NCI-H1436 treated with DMSO at 0.1 percent for 48 hours (cell line): Measurements from ENCODE around the gene STUM.

ENCODE experiments used
- DNase-seq: peaks from one replicate; lab custom pipeline; 2025; lab: John Stamatoyannopoulos, UW

STUM gene

DNA sequence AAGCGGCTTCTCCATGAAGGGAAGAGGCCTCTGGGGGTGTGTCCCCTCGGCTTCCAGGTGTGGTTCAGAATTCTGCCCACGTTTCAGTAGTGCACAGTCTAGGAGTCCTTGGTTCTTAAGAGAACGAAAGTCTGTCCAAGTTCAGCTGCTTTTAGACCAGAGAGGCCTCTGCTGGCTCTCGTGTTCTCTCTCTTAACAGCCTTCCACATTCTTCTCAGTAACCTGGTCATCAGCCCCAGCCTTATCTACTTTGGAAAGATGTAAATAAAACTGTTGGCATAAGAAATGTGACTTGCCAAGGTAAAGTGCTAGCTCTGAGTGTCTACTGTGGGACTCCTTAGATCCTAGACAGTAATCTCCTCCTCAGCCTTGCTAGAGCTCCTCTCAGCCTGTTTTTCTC, 15.3 kb upstream of the STUM start:
- DNase-seq: no peak

DNA sequence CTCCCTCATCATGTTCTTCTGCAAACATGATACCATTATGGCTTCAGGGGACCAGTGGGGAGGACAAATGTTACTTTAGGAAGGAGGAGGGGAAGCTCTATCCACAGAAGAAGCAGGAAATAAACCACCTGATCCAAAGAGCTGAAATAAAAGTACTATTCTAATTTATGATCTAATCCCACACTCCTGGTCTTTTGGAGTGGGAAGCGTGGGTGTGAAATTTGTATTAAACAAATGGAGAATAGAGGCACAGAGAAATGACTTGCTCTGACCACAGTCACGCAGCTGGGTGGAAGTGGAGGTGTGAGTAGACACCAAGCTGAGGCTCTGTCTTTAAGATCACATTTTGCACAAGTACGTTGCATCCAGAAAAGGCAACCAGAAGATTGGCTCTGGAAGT, 14.5 kb upstream of the STUM start:
- no peak for DNase-seq

DNA sequence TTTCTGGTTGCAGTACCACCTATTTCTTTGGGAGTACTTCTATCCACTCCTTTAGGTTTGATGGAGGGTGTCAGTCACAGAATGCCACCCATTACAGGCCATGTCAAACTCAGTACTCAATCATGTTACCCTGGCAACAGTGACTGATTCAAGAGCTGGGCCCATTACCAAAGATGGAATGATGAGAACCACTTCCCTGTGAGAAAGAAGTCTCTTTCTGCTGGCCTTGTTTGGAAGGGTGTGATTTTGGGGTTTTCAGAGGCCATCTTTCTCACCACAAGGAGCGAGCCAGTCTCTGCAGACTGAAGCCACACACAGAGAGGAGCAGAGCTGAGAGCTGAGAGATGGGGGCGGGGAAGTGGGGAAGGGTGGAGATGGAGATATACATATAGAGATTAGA, 13.9 kb upstream of the STUM start:
- DNase-seq: no peak

DNA sequence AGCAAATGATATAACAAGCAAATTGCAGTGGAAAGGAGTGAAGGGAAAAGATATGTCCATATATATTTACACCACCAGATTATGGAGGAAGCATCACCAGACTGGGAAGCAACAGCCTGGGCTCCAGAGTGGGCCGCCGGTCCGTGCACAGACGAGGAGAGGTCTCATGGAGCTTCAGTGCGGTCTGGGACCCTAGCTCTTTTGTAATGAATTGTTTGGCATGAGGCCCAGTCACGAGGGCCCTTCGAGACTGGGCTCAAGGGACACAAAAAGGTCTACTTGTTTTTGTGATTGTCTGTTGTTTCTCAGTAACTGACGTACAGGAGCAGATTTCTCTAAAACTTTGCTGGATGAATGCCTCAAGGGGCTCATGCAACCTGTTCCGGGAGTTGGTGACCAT, 12.9 kb upstream of the STUM start:
- no peak for DNase-seq

DNA sequence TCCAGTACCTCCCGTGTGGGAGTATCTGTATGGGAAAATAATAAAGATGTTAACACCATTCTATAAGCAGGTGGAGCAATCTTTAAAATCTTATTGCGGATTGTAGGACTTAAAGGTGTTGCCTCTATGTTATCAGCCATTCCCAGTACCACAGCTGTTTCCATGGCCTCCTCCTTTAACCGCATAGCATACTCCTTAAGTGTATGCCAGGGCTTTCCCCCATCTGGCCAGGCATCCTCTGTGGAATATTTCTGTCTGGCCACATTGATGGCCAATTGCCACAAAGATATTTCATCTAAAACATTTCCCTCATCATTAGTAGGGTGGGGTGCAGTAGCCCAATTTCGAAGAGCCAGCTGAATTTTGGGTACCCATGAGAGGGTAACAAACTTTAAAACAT, 7.3 kb upstream of the STUM start:
- DNase-seq: no peak

DNA sequence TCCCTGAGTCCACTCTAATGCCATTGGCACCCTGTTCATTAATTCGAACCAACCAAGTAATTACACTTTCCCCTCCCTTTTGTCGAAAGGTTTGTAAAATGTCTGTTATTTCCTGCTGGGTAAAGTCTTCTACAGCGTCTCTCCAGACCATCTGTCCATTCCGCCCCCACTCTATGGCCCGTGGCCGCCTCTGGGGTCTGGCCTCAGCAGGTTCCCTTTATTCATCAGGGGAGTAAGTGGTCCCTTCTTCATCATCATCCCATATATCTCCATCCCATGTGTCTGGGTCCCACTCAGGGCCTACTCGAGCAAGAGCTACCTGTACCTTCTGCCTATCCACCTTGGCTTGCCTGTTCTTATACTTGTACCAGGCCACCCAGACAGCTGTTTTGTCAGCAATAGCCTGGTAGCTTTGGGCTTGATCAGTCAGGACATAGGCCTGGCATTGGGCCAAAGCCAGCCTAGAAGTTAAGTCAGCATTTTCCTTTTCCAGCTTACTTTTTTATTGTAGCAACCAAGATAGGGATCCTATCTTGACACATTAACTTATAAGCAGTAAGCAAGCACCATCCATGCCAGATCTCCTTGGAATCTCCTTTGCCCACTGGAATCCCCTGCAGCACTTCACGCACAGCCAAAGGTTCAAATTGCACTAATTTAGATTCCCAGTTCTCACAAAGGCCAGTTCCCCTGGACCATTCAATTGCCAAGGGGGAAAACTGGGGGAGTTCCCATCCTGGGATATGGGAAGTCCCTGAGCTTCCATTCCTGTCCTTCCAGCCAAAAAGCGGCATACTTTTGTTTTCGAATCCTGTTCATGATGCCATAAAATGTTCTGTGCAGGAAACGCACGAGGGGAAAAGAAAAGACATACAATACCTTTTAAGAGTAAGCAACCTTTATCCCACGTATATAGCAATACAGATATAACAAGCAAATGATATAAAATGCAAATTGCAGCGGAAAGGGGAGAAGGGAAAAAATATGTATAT, 6.6 kb upstream of the STUM start:
- no peak for DNase-seq

DNA sequence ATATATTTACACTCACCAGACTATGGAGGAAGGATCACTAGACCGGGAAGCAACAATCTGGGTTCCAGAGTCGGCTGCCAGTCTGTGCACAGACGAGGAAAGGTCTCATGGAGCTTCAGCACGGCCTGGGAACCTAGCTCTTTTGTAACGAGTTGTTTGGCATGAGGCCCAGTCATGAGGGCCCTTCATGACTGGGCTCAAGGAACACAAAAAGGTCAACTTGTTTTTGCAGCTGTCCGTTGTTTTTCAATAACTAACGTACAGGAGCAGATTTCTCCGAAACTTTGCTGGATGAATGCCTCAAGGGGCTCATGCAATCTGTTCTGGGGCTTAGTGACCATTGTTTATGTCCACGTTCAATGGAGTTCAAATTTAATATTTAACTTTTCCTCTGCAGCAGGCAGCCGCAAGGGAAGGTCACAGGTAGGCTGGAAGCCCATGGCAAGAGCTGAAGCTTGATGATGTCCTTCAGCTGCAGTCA, 5.9 kb upstream of the STUM start:
- DNase-seq: no peak

DNA sequence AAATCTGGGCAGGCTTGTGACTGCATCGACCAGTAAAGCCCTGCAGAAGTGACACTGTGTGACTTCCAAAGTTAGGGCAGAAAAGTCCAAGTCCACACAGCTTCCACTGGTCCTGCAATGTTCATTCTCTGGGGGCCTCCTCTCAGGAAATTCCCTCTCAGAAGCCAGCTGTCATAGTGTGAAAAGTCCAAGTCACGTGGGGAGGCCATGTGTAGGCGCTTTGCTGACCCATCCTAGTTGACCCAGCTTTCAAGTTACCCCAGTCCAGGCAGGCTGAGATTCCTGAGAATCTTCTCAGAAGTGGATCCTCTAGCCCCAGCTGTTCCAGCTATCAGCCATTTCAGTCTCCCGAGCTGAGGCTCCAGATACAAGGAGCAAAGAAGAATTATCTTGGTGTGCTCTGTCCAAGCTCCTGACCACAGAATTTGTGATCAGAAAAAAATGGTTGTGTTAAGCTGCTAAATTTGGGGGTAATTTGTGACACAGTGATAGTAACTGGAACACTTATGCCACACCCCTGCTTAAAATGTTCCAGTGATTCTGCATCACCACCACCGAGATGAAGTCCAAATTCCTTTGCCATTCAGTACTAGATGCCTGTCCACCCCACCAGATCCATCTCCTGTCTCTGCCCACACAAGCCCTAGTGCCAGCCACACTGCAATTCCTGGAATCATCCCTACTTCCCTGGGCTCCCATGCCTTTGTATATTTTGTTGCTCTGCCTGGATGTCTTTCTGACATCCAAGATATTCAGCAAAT, 2.5 kb upstream of the STUM start:
- no peak for DNase-seq

DNA sequence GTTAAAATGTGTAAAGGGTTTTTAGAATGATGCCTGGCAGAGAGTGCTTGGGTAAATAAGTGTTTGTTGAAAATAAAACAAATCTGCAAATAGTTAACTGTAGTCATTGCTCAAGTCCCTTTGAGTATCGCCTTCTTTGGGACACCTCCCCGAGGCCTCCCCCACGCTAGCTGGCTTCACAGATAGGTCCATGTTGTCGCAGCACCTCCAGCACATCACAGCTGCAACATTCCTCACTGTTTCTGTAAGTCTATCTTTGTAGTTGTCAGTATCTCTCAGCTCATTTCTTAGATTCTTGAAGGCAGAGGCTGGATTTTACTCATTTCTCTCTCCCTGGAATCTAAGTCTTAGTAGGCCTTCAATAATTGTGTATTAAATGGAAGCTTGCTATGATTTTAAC, 1.6 kb upstream of the STUM start:
- no peak for DNase-seq

DNA sequence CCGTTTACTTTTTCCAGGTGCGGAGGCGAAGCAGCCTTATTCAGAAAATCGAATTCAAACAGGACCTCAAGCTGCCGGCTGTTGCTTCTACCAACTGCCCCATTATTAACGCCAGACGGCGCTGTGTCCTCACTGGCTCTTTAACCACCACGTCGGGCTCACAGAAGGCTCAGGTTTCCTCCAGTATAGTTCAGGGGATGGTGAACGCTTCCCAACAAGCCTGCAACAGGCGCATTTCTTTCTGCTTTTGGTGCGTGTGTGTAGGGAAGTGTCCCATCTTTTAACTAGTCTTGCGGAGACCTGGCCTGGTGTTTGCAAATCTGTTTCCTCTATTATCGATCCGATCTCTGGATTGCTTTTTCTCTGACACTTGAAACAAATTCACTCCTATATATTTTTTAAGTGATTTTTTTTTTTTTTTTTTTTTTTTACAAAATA, 791 bp upstream of the STUM start:
- DNase-seq: peak; percentile 93

DNA sequence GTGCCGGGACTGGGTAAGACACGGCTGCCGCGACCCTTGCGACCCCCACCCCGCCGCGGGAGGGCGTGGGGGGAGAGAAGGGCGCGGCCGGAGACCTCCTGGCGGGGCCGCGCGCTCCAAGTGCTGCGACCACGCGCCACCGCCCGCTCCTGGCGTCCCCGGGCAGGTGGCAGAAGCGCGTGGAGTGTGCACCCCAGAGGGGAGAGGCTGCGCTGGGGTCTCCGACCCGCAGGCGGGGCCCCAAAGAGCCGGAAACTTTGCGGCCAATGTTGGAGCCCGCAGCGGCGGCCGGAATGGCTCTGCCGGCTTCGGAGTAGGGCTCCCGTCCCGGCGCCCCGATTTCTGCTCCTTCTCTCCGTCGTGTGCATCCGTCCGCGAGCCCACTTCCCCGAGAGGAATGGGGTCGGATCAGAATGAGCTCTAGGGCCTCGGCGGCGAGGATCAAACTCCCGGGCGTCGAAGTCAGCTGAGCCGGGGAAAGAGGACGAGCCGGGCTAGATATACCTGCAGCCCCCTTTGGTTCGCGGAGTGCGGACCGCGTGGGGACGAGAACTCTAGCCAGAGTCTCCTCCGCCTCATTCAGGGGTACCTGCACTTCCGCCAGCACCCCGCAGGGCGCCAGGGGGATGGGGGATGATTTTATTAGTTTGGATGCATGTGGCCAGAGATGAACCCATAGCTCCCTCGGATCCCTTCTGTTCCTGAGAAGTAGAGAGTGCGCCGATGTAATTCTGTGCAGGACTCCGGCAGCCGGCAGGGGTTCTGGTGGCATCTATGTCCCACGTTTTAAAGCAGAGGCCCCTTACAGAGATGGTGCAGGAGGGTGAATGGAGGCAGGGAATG, 751 bp downstream of the STUM start:
- no peak for DNase-seq

DNA sequence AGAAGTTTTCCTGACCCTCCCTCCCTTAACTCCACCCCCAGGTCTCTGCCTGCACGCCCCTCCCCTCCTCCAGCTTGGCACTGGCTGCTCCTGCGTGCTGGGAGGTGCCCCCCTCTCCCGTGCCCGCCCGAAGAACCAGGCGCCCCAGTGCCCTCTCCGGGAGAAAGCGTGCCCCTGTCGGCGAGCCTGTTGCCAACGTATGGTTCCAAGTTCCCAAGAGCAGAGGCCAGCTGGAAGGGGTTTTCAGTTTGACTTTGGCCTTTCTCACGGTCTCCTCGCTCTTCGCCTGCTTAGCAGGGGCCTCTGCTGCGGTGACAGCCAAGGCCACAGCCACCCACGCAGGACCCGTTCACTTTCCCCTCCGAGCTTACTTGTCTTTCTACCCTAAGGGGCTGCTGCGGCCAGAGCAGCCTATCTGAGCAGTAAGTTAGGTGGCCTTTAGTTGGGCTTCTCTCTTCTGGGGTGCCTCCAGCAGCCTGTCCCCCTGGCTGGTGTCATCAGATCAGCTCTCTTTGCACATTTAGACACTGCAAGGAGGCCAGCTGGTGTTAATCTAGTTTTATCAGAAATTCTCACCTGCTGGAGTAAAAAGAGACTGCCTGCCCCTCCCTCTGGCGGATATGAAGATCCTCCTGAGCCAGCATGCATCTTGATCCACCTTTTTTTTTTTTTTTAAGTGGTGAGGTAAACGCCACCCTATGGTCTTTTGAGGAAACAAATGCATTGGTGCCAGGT, 1.5 kb downstream of the STUM start:
- DNase-seq: peak; percentile 31

DNA sequence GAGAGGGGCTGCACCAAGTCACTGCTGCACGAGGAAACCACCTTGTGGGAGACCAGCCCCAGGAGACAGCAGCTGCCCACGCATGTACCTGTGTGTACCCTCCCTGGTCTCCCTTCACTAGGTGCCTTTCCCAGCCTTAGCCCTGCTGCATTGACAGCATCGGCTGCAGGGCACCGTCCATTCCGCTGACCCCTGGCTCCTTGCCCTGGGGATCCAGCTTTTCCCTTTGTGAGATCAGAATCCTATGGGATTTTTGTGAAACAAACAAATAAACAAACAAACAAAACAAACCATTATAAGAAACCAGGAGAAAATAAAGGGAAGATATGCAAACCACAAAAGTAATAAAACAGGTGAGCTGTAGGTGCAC, 2.1 kb downstream of the STUM start:
- DNase-seq: no peak

DNA sequence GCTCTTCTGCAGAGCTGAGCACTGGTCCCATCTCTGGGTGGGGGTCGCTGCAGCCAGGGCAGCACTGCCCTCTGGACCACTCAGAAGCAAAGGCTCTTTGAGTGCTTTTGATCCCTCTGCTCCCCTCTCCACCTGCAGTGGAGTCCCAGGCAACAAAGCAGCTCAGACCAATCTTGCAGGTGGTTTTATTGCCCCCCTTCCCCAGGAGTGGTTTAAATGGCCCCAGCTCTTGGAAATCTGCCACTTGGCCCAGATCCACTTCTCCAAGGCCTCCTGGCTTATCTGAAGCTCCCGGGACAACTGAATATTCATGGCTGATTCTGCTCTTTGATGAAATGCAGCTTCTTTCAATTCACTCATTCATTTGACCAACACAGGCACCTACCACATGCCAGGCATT, 2.7 kb downstream of the STUM start:
- DNase-seq: no peak

DNA sequence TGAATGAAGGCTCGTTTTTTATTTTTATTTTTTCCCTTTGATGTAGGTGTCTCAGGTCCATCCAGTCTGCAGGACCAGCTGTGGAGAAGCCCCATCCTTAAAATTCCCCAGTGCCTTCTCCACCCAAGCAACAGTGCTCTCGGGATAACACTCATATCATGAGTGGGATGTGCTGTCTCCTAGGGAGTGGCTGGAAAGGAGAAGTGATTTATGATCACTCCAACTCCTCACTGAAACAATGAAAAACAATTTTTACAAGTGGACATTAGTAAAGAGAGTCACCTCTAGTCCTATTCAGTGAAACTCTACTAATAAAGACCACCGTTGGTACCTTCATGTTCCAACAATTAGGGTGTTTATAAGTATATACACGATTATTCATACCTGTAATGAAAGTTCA, 3.5 kb downstream of the STUM start:
- DNase-seq: no peak

DNA sequence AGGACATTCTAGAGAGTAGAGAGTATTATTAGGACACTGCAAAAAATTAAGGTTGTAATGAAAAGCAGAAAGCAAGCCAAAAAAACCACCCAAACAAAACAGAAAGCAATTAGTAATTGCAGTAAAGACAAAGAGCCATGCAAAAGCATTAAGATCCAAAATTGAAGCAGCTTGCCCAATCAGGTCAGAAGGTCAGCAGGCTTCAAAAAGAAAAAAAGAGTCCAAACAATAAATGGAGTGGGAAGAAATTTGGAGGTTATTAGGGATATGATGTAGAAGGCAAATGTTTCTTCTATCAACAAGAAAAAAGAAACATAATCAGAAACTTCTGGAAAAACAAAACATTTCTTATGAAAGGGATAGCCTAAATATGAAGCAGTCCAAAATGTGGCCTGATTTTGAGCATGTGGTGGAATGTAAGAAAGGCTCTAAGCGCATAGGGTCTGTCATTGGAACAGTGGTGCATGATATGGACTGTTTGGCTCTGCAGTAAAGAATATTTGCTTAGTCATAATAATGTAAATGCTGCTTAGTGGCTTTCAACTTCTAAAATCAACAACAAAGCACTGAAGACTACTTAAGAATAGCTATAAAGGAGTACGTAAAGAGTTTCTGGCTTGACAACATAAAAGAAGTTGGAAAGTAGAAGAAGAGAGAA, 4.8 kb downstream of the STUM start:
- no peak for DNase-seq

DNA sequence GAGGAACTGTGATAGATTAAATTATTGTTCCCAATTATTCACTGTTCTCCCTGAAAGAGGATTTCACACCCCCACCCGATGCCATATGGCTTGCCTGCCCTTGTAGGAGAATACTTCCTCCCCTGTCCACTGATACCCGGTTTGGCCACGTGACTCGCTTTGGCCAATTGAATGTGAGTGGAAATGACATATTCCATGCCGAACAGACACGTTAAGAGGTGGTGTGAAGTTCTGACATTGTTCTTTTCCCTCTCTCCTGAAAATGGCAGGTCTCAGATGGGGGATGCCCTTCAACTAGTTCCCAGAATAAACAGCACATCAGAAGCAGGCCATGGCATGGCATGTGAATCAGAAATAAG, 5.3 kb downstream of the STUM start:
- no peak for DNase-seq

DNA sequence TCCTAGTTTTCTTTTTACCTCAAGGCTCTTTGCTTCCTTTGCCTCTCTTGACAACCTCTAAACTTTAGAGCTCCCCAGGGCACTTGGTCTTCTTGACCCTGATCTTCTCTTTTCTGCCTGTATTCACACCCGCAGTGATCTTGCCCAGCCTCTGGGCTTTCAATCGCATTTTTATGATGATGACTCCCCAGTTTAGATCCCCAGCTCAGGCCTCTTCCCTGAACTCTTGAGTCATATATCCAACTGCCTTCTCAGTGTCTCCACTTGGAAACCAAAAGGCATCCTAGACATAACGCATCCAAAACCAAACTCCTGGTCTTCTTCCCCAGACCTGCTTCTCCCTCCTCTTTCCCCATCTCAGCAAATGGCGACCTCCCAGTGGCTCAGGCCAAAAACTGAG, 6.5 kb downstream of the STUM start:
- DNase-seq: no peak

DNA sequence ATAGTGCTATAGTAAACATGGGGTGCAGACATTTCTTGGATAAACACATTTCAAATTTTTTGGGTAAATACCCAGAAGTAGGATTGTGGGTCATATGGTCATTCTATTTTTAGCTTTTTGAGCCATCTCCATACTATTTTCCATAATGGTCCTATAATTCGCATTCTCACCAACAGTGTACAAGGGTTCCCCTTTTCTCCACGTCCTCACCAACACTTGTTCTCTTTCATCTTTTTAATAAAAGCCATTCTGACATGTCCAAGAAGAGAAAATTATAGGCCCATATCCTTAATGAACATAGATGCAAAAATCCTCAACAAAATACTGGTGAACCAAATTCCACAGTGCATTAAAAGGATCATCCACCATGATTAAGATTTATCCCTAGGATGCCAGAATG, 8.9 kb downstream of the STUM start:
- no peak for DNase-seq

DNA sequence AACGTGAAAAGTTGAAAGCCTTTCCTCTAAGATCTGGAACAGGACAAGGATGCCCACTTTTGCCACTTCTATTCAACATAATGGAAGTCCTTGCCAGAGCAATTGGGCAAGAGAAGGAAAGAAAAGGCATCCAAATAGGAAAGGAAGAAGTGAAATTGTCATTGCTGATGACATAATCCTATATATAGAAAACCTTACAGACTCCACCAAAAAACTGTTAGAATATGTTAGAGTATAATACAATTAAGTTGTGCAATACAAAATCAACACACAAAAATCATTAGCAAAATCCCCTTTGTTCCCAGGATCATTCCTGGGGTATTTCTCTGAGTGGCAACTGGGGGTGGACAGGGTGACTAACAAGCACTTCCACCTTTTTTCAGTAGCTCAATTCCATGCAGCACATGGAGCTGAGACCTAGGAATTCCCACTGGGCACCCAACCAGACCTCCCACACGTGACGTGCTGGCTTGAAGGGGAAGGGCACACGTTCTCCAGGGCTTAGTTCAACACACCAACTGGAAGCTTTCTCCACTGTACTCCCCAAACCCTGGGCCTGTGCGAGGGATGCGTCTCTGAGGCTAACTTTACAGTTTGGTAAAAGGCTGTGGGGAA, 9.6 kb downstream of the STUM start:
- no peak for DNase-seq

DNA sequence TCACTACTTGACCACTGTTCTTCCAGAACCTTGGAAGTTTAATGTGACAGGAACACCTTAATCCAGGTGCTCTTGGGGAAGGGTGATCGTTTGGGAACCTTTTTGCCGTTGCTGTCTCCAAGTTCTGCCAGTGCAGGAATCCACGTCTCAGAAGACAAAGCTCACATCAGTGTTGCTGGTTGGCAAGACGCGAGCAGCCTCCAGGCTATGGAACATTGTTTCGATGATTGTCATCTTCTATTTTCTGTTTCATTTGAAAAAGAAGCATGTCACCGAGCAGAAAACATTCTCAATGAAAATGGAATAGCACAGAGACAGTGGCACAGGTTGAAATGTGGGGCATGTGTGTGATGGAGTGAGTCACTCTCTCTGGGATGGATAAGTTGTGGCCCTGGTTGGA, 11.7 kb downstream of the STUM start:
- no peak for DNase-seq
